Keratinocyte (primary cell): Measurements from ENCODE around the gene TAS1R2. TPM values are rescaled to one million over a fixed set of nuclear protein-coding genes. Genes with fewer than 3 reads are reported as not detected.

Experiments
- DNase-seq: peaks from one replicate; pipeline ENCODE4 v3.0.0-alpha.2; 2011; ENCODE audit warnings: low read depth, missing footprints, low spot score
- FAIRE-seq: peaks from 2 replicates; lab custom pipeline; 2011; peaks lifted over from hg19 to GRCh38; lab: Jason Lieb, UNC
- H2AFZ ChIP-seq: 2 replicates; pipeline ENCODE4 v1.6.0; 2012; ENCODE audit warnings: low read length, control low read depth, inconsistent platforms; ENCODE audit not compliant: control insufficient read depth
- H3K27ac ChIP-seq: 2 replicates; pipeline ENCODE4 v1.5.1; 2011; ENCODE audit warnings: low read length; ENCODE audit not compliant: control insufficient read depth, insufficient read depth
- H3K27me3 ChIP-seq: 3 replicates; pipeline ENCODE4 v1.6.0; 2011; ENCODE audit warnings: low read length; ENCODE audit not compliant: control insufficient read depth, insufficient read depth; ENCODE audit errors: extremely low read depth
- H3K36me3 ChIP-seq, 2 experiments: 2 replicates in 1 of 2; 3 replicates in 1 of 2; pipeline ENCODE4 v1.5.1; 2011; ENCODE audit warnings: low read length in 2 of 2, mild to moderate bottlenecking in 1 of 2; ENCODE audit not compliant: control insufficient read depth in 2 of 2, insufficient read depth in 2 of 2; ENCODE audit errors: extremely low read depth in 1 of 2
- H3K4me1 ChIP-seq: 3 replicates; pipeline ENCODE4 v1.5.1; 2011; ENCODE audit warnings: low read length; ENCODE audit not compliant: control insufficient read depth, insufficient read depth; ENCODE audit errors: extremely low read depth
- H3K4me2 ChIP-seq: 3 replicates; pipeline ENCODE4 v1.6.0; 2011; ENCODE audit warnings: low read depth, low read length; ENCODE audit not compliant: control insufficient read depth, insufficient read depth; ENCODE audit errors: extremely low read depth
- H3K4me3 ChIP-seq, 3 experiments: fragments of 200-600 bp in 1 of 3; sonication (generic) in 1 of 3; 2 replicates in 2 of 3; 3 replicates in 1 of 3; pipeline ENCODE4 v1.5.1; 2011 to 2016; ENCODE audit warnings: low read length in 3 of 3, mild to moderate bottlenecking in 3 of 3, control low read depth in 2 of 3, inconsistent platforms in 1 of 3, low read depth in 1 of 3, mixed read lengths in 1 of 3, mixed run types in 1 of 3, moderate library complexity in 1 of 3; ENCODE audit not compliant: control insufficient read depth in 2 of 3, insufficient read depth in 2 of 3; ENCODE audit errors: extremely low read depth in 1 of 3
- H3K79me2 ChIP-seq: 2 replicates; pipeline ENCODE4 v1.6.0; 2012; ENCODE audit warnings: low read length; ENCODE audit not compliant: control insufficient read depth, insufficient read depth
- H3K9ac ChIP-seq: 3 replicates; pipeline ENCODE4 v1.6.0; 2011; ENCODE audit warnings: low read length; ENCODE audit not compliant: control insufficient read depth, insufficient read depth; ENCODE audit errors: extremely low read depth
- H3K9me1 ChIP-seq: 3 replicates; pipeline ENCODE4 v1.6.0; 2011; ENCODE audit warnings: low read length; ENCODE audit not compliant: control insufficient read depth, insufficient read depth; ENCODE audit errors: extremely low read depth
- H3K9me3 ChIP-seq: 2 replicates; pipeline ENCODE4 v1.5.1; 2012; ENCODE audit warnings: low read depth, low read length; ENCODE audit not compliant: control insufficient read depth
- H4K20me1 ChIP-seq: 3 replicates; pipeline ENCODE4 v1.6.0; 2011; ENCODE audit warnings: low read length; ENCODE audit not compliant: control insufficient read depth, insufficient read depth; ENCODE audit errors: extremely low read depth
- EZH2 ChIP-seq: IDR thresholded peaks from one replicate; pipeline ENCODE4 v1.6.1; 2012; ENCODE audit warnings: inconsistent platforms, mild to moderate bottlenecking, low read length, moderate library complexity
- dilution Hi-C: fragments of 300-500 bp; cut with MboI; formaldehyde crosslinking; loops from one replicate; pipeline ENCODE4 v1.7.0; 2020; ENCODE audit warnings: low sequenced_read_pairs; ENCODE audit not compliant: extremely low pct_ligation_motif_present
- polyA plus RNA-seq, 5 experiments: library from polyadenylated mRNA; depleted of rRNA in 3 of 5; stranded (reverse) in 3 of 5; stranded (forward) in 1 of 5; unstranded in 1 of 5; fragments of >200 nt; gene quantifications; 1 replicate in 1 of 5; 2 replicates in 3 of 5; 3 replicates in 1 of 5; pipeline versions ENCODE4 v1.2.1 to v1.2.3, GENCODE V29; 2011 to 2012; ENCODE audit warnings: missing spikeins in 2 of 5, low read depth in 1 of 5, low replicate concordance in 1 of 5
- TF ChIP-seq, protein P1 (sequence below), 3 experiments: IDR thresholded peaks in 1 of 3; conservative IDR thresholded peaks in 1 of 3; optimal IDR thresholded peaks in 1 of 3; 2 replicates in 2 of 3; 3 replicates in 1 of 3; pipeline versions ENCODE3 to v1.5.1; 2011; ENCODE audit warnings: low read length in 3 of 3, mild to moderate bottlenecking in 3 of 3, moderate library complexity in 2 of 3, control low read depth in 1 of 3, inconsistent platforms in 1 of 3; ENCODE audit not compliant: insufficient read depth in 2 of 3; ENCODE audit errors: extremely low read depth in 1 of 3

TAS1R2 gene
- polyA plus RNA-seq, 1 donor (not counting 4 experiments of a cell fraction or from before 2014, with no cell fraction given): not detected

DNA sequence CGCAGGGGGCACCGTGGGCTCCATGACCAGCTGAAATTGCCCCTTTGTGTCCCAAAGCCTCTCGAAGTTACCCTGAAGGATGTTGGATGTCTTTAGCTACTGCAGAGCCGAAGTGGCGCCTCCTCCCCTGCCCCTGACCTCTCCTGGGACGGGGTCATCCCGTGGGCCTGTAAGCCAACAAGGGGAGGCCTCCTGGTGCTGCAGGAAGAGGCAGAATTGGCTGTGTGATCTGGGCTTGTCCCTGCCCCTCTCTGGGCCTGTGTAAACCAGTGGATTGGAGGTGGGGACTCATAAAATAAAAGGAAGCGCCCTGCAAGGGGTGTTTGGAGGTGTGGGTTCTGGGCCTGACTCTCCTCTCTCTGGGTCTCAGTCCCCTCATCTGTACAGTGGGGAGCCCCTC lies 2.1 kb upstream of the TAS1R2 start:
- Histone ChIP-seq H2AFZ (no peak overlapping the region), H3K9me3 (no peaks in the 10 kb centered on the region), H4K20me1 (no peaks in the 10 kb centered on the region), H3K36me3 (no peaks in the 10 kb centered on the region), H3K4me1 (no peaks in the 10 kb centered on the region), H3K9me1 (no peaks in the 10 kb centered on the region), H3K4me3 (no peak overlapping the region), H3K9ac (no peak overlapping the region), H3K27me3 (peaks cover 8% of the 10 kb centered on the region), H3K4me2 (no peak overlapping the region), H3K27ac (no peak overlapping the region), H3K79me2 (no peaks in the 10 kb centered on the region)
- no peak for TF ChIP-seq EZH2
- TF ChIP-seq, protein P1, sequence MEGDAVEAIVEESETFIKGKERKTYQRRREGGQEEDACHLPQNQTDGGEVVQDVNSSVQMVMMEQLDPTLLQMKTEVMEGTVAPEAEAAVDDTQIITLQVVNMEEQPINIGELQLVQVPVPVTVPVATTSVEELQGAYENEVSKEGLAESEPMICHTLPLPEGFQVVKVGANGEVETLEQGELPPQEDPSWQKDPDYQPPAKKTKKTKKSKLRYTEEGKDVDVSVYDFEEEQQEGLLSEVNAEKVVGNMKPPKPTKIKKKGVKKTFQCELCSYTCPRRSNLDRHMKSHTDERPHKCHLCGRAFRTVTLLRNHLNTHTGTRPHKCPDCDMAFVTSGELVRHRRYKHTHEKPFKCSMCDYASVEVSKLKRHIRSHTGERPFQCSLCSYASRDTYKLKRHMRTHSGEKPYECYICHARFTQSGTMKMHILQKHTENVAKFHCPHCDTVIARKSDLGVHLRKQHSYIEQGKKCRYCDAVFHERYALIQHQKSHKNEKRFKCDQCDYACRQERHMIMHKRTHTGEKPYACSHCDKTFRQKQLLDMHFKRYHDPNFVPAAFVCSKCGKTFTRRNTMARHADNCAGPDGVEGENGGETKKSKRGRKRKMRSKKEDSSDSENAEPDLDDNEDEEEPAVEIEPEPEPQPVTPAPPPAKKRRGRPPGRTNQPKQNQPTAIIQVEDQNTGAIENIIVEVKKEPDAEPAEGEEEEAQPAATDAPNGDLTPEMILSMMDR (optimal IDR thresholded peaks at IDR 0.05 in 1 of 3, IDR thresholded peaks at IDR 0.05 in 1 of 3, conservative IDR thresholded peaks at IDR 0.05 in 1 of 3; ENCODE audit: extremely low read depth in 1 of 3, insufficient read depth in 2 of 3, low read length in 3 of 3): no peak
- FAIRE-seq (no peak), DNase-seq (no peak)
- dilution Hi-C loops: no loop called here

DNA sequence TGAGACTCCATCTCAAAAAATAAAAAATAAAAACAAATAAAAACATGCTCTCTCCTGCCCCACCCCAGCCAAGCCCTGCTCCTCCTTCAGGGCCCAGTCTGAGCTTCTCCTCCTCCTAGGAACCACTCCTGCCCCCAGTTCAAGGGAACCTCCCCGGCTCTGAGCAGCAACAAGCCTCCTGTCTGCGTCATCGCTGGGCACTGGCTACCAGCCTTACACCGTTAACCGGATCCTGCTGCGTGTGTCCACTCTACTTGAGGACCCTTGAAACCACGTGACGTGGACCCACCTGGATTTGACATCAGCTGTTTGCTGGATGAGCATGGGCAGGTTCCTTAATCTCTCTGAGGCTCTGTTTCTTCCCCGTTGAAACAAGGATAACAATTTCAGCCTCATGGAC lies 1.6 kb upstream of the TAS1R2 start:
- no peak overlapping the region for H3K27ac ChIP-seq
- DNase-seq: no peak
- TF ChIP-seq EZH2: no peak
- H3K4me1 ChIP-seq: no peaks in the 10 kb centered on the region
- H3K27me3 ChIP-seq: peaks cover 8% of the 10 kb centered on the region
- no peaks in the 10 kb centered on the region for H3K36me3 ChIP-seq
- H4K20me1 ChIP-seq: no peaks in the 10 kb centered on the region
- no peak overlapping the region for H3K4me3 ChIP-seq
- H3K4me2 ChIP-seq: no peak overlapping the region
- FAIRE-seq: no peak
- H3K9me3 ChIP-seq: no peaks in the 10 kb centered on the region
- no peaks in the 10 kb centered on the region for H3K79me2 ChIP-seq
- H3K9me1 ChIP-seq: no peaks in the 10 kb centered on the region
- H2AFZ ChIP-seq: no peak overlapping the region
- no peak overlapping the region for H3K9ac ChIP-seq
- dilution Hi-C loops: no loop called here

DNA sequence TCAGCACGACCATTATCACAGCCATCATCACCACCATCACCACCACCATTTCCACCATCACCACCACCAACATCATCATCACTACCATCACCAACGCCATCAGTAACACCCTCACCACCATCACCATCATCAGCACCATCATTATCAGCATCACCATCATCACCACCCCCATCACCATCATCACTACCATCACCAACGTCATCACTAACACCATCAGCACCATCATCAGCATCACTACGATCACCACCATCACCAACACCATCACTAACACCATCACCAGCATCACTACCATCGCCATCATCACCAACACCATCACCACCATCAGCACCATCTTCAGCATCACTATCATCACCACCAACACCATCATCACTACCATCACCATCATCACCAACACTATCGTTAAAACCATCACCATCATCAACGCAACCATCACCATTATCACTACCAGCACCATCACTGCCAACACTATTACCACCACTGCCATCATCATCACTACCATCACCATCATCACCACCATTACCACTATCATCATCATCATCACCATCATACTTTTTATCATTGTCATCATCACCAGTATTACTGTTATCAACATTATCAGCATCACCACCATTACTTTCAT lies 1.3 kb downstream of the TAS1R2 start:
- Histone ChIP-seq H3K79me2 (no peaks in the 10 kb centered on the region), H3K27ac (no peak overlapping the region), H4K20me1 (no peaks in the 10 kb centered on the region), H3K4me3 (no peak overlapping the region), H3K4me2 (no peak overlapping the region), H3K9ac (no peak overlapping the region), H3K27me3 (peaks cover 7% of the 10 kb centered on the region), H3K9me3 (no peaks in the 10 kb centered on the region), H3K4me1 (no peaks in the 10 kb centered on the region), H3K36me3 (no peaks in the 10 kb centered on the region), H2AFZ (no peak overlapping the region), H3K9me1 (no peaks in the 10 kb centered on the region)
- dilution Hi-C loops: no loop called here
- no peak for TF ChIP-seq EZH2
- TF ChIP-seq, protein P1 (optimal IDR thresholded peaks at IDR 0.05 in 1 of 3, IDR thresholded peaks at IDR 0.05 in 1 of 3, conservative IDR thresholded peaks at IDR 0.05 in 1 of 3; ENCODE audit: extremely low read depth in 1 of 3, insufficient read depth in 2 of 3, low read length in 3 of 3): no peak
- FAIRE-seq (no peak), DNase-seq (no peak)
